K562 (cell line): ENCODE data around the gene ISYNA1. TPM values are rescaled to one million over a fixed set of nuclear protein-coding genes. Genes with fewer than 3 reads are reported as not detected.

ENCODE experiments used
- BRD9 ChIP-seq: fragments of 450-650 bp; IDR thresholded peaks from 2 replicates; pipeline ENCODE4 v1.6.1; 2018; ENCODE audit warnings: low read depth; ENCODE audit not compliant: partially characterized antibody
- ZNF57 ChIP-seq: fragments of 450-650 bp; formaldehyde crosslinking; IDR thresholded peaks from 2 replicates; pipeline ENCODE4 v1.4.0; 2020; ENCODE audit warnings: mild to moderate bottlenecking, moderate library complexity
- ZZZ3 ChIP-seq: fragments of 450-650 bp; IDR thresholded peaks from 2 replicates; pipeline ENCODE4 v1.6.1; 2016; ENCODE audit warnings: antibody characterized with exemption, mild to moderate bottlenecking, moderate library complexity
- polyA plus RNA-seq, 8 experiments: library from polyadenylated mRNA; depleted of rRNA in 4 of 8; stranded (reverse) in 5 of 8; unstranded in 3 of 8; fragments of >200 nt; fragmentation: Nextera tagmentation in 2 of 8; fragmentation: Illumina TruSeq in 1 of 8; extraction: Ambion mirVana in 2 of 8; extraction: Trizol in 1 of 8; gene quantifications; 2 replicates each; pipeline versions ENCODE4 v1.2.1 to v1.2.3, GENCODE V29; 2011 to 2014; ENCODE audit warnings: inconsistent platforms in 1 of 8, missing spikeins in 1 of 8
- total RNA-seq, 7 experiments: library from RNA; depleted of rRNA in 6 of 7; stranded (reverse); fragments of >200 nt in 6 of 7; fragmentation: Illumina TruSeq in 2 of 7; extraction: Trizol in 2 of 7; gene quantifications; 2 replicates each; pipeline versions ENCODE4 v1.2.1 to v1.2.3, GENCODE V29; 2011 to 2021; ENCODE audit warnings: low replicate concordance in 1 of 7
- TF ChIP-seq, protein P1 (sequence below), 2 experiments: fragments of 450-650 bp; IDR thresholded peaks; 2 replicates each; pipeline ENCODE4 v1.6.1; 2016; ENCODE audit warnings: mild to moderate bottlenecking in 2 of 2, borderline replicate concordance in 1 of 2, low read depth in 1 of 2, moderate library complexity in 1 of 2
- TF ChIP-seq, protein P2 (sequence below): fragments of 250-450 bp; sonication (Bioruptor Pico); IDR thresholded peaks from 2 replicates; pipeline ENCODE4 v1.4.0; 2020; ENCODE audit warnings: mild to moderate bottlenecking, moderate library complexity
- TF ChIP-seq, protein P3 (sequence below): fragments of 250-450 bp; sonication (Bioruptor Pico); IDR thresholded peaks from 2 replicates; pipeline ENCODE4 v1.4.0; 2020; ENCODE audit warnings: mild to moderate bottlenecking, moderate library complexity
- TF ChIP-seq, protein P4 (sequence below), 2 experiments: fragments of 450-650 bp; conservative IDR thresholded peaks; 2 replicates each; pipeline ENCODE4 v1.6.1; 2017; ENCODE audit warnings: mild to moderate bottlenecking in 2 of 2, moderate library complexity in 2 of 2
- TF ChIP-seq, protein P5 (sequence below): fragments of 450-650 bp; formaldehyde crosslinking; conservative IDR thresholded peaks from 2 replicates; pipeline ENCODE4 v1.4.0; 2022; ENCODE audit warnings: mild to moderate bottlenecking, missing genetic modification characterization

Gene ISYNA1
- total and polyA plus RNA-seq, 9 of the 15 experiments (the other 6 are each of a cell fraction or from before 2014, with no cell fraction given), result 21.8 to 460 (median 93.2) TPM

GRCh38 chr19:18433015-18433691 is 4.8 kb downstream of the ISYNA1 start (continued):
- TF ChIP-seq, protein P1, sequence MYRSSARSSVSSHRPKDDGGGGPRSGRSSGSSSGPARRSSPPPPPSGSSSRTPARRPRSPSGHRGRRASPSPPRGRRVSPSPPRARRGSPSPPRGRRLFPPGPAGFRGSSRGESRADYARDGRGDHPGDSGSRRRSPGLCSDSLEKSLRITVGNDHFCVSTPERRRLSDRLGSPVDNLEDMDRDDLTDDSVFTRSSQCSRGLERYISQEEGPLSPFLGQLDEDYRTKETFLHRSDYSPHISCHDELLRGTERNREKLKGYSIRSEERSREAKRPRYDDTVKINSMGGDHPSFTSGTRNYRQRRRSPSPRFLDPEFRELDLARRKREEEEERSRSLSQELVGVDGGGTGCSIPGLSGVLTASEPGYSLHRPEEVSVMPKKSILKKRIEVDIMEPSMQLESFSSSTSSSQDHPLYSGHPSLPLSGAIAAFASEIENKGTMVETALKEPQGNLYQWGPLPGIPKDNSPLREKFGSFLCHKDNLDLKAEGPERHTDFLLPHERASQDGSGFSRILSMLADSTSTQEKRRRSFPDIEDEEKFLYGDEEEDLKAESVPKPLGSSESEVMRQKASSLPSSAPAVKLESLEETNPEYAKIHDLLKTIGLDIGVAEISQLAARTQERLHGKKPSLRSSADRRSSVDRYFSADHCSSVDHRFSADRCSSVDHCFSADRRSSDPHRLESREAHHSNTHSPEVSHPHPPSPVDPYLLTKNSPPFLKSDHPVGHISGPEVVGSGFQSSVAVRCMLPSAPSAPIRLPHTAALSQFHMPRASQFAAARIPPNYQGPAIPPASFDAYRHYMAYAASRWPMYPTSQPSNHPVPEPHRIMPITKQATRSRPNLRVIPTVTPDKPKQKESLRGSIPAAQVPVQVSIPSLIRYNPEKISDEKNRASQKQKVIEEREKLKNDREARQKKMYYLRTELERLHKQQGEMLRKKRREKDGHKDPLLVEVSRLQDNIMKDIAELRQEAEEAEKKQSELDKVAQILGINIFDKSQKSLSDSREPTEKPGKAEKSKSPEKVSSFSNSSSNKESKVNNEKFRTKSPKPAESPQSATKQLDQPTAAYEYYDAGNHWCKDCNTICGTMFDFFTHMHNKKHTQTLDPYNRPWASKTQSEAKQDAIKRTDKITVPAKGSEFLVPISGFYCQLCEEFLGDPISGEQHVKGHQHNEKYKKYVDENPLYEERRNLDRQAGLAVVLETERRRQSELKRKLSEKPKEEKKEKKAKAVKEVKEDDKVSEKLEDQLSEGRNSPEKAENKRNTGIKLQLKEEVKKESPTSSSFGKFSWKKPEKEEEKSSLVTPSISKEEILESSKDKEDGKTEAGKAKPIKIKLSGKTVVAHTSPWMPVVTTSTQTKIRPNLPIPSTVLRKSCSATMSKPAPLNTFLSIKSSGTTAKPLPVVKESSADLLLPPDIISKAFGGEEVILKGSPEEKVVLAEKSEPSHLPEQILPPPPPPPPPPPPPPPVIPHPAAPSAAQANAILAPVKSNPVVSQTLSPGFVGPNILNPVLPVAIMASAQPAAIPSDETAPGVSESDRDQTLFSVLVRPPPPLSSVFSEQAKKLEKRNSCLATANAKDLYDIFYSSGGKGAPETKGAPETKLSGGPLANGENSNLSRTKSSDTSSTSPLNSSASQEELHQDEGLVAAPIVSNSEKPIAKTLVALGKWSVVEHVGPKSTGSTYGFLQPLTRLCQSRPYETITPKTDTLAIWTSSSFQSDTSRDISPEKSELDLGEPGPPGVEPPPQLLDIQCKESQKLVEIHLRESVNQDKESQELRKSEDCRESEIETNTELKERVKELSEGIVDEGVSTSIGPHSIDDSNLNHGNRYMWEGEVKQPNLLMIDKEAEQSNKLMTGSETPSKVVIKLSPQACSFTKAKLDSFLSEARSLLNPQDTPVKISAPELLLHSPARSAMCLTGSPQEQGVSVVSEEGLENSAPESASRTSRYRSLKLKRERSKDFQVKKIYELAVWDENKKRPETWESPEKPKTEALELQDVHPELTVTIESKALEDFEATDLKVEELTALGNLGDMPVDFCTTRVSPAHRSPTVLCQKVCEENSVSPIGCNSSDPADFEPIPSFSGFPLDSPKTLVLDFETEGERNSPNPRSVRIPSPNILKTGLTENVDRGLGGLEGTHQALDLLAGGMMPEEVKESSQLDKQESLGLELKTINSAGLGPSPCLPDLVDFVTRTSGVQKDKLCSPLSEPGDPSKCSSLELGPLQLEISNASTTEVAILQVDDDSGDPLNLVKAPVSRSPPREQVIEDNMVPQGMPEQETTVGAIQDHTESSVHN (IDR thresholded peaks at IDR 0.05; ENCODE audit: borderline replicate concordance in 1 of 2, low read depth in 1 of 2), result no peak
- TF ChIP-seq ZNF57 (no peak), ZZZ3 (no peak), BRD9 (no peak)
- TF ChIP-seq, protein P2, sequence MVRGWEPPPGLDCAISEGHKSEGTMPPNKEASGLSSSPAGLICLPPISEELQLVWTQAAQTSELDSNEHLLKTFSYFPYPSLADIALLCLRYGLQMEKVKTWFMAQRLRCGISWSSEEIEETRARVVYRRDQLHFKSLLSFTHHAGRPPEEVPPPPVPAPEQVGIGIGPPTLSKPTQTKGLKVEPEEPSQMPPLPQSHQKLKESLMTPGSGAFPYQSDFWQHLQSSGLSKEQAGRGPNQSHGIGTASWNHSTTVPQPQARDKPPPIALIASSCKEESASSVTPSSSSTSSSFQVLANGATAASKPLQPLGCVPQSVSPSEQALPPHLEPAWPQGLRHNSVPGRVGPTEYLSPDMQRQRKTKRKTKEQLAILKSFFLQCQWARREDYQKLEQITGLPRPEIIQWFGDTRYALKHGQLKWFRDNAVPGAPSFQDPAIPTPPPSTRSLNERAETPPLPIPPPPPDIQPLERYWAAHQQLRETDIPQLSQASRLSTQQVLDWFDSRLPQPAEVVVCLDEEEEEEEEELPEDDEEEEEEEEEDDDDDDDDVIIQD (CRISPR knock-in tag), result no peak
- TF ChIP-seq, protein P3, sequence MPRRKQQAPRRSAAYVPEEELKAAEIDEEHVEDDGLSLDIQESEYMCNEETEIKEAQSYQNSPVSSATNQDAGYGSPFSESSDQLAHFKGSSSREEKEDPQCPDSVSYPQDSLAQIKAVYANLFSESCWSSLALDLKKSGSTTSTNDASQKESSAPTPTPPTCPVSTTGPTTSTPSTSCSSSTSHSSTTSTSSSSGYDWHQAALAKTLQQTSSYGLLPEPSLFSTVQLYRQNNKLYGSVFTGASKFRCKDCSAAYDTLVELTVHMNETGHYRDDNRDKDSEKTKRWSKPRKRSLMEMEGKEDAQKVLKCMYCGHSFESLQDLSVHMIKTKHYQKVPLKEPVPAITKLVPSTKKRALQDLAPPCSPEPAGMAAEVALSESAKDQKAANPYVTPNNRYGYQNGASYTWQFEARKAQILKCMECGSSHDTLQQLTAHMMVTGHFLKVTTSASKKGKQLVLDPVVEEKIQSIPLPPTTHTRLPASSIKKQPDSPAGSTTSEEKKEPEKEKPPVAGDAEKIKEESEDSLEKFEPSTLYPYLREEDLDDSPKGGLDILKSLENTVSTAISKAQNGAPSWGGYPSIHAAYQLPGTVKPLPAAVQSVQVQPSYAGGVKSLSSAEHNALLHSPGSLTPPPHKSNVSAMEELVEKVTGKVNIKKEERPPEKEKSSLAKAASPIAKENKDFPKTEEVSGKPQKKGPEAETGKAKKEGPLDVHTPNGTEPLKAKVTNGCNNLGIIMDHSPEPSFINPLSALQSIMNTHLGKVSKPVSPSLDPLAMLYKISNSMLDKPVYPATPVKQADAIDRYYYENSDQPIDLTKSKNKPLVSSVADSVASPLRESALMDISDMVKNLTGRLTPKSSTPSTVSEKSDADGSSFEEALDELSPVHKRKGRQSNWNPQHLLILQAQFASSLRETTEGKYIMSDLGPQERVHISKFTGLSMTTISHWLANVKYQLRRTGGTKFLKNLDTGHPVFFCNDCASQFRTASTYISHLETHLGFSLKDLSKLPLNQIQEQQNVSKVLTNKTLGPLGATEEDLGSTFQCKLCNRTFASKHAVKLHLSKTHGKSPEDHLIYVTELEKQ, result no peak
- TF ChIP-seq, protein P4, sequence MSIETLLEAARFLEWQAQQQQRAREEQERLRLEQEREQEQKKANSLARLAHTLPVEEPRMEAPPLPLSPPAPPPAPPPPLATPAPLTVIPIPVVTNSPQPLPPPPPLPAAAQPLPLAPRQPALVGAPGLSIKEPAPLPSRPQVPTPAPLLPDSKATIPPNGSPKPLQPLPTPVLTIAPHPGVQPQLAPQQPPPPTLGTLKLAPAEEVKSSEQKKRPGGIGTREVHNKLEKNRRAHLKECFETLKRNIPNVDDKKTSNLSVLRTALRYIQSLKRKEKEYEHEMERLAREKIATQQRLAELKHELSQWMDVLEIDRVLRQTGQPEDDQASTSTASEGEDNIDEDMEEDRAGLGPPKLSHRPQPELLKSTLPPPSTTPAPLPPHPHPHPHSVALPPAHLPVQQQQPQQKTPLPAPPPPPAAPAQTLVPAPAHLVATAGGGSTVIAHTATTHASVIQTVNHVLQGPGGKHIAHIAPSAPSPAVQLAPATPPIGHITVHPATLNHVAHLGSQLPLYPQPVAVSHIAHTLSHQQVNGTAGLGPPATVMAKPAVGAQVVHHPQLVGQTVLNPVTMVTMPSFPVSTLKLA (conservative IDR thresholded peaks at IDR 0.05), result peak; percentile 74 to 89
- TF ChIP-seq, protein P5, sequence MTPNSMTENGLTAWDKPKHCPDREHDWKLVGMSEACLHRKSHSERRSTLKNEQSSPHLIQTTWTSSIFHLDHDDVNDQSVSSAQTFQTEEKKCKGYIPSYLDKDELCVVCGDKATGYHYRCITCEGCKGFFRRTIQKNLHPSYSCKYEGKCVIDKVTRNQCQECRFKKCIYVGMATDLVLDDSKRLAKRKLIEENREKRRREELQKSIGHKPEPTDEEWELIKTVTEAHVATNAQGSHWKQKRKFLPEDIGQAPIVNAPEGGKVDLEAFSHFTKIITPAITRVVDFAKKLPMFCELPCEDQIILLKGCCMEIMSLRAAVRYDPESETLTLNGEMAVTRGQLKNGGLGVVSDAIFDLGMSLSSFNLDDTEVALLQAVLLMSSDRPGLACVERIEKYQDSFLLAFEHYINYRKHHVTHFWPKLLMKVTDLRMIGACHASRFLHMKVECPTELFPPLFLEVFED (CRISPR knock-in tag), result 0 out of 2 replicates have a peak, but pooled peaks have one; percentile 19
- TF ChIP-seq, all 486 proteins: peak for 104
